Testis (tissue), 2 donors: ENCODE data around the gene FBXW5.

ENCODE experiments used
- CTCF ChIP-seq, 3 experiments: fragments of 450-650 bp in 2 of 3; fragments of 200-600 bp in 1 of 3; sonication (generic) in 1 of 3; IDR thresholded peaks; one replicate each; pipeline ENCODE4 v1.5.1; 2016 to 2019; ENCODE audit warnings: antibody characterized with exemption in 3 of 3, mild to moderate bottlenecking in 2 of 3, moderate library complexity in 1 of 3
- POLR2A ChIP-seq: fragments of 450-650 bp; IDR thresholded peaks from one replicate; pipeline ENCODE4 v1.6.1; 2017; ENCODE audit warnings: antibody characterized with exemption, mild to moderate bottlenecking, moderate library complexity

- TF ChIP-seq POLR2A = no peak
- TF ChIP-seq CTCF (IDR thresholded peaks at IDR 0.05) = no peak
These were observed 5.0 kb downstream of the FBXW5 start for GRCh38 chr9:136939431-136939995.
